ENCODE results near the gene KMT5B.

KMT5B gene

DNA sequence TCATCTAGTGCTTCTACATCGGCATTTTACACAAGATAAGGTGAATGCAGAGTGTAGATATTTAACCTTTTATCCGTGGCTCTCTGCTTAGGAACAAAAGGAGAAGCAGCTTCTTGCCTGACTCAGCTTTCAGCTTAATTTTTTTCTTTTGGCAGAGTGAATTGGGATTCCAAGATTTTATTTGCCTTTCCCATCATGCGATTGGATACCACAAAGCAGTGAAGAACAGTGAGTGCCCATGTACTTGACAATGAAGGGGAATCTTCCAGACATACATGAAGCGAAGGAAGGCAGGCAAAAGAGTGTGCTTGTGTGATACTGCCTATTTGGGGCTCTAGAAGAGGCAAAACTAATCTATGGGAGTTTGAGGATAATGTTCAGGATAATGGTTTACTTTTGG, 74.9 kb downstream of the KMT5B start:
- TF ChIP-seq ZNF274 (IDR thresholded peaks at IDR 0.05; ENCODE audit: low read depth, low read length) = no peak

DNA sequence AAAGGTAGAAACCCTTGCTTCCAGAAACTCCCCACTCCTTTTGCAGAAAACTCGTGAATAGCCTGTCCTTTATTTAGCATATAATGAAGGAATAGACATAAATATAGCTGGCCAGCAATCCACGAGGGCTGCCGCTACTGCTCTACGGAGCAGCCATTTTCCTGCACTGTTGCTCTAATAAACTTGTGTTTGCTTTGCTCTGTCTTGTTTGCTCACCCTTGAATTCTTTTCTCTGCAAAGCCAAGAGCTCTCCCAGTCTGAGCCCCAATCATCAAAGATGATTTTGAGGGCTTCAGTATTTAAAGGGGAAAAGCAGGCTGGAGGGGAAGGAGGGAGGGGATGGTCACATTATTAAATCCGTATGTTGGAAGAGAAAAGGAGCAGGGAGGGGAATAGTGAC, 75.3 kb downstream of the KMT5B start:
- TF ChIP-seq ZNF274 (IDR thresholded peaks at IDR 0.05; ENCODE audit: low read depth, low read length) = no peak
- H3K4me3 ChIP-seq (ENCODE audit: low read length) = no peak overlapping the region

More for the DNA sequence above, 74.9 kb downstream of the KMT5B start:
- H3K4me3 ChIP-seq (ENCODE audit: low read length) = no peak overlapping the region

DNA sequence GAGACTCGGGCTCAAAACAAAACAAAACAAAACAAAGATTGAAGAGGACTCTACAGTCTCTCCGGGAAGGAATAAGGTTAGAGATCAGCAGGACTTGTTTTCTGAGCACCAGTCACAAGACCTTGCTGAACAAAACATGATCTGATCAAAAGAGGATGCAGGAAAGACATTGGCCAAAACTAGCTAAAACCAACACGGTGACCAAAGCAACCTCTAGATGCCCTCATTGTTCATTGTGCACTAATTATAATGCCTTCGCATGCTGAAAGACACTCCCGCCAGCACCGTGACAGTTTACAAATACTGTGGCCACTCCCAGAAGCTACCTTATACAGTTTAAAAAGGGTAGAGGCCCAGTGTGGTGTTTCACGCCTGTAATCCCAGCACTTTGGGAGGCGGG, 76.2 kb downstream of the KMT5B start:
- H3K4me3 ChIP-seq (ENCODE audit: low read length) = no peak overlapping the region
- no peak for TF ChIP-seq ZNF274 (IDR thresholded peaks at IDR 0.05; ENCODE audit: low read depth, low read length)

DNA sequence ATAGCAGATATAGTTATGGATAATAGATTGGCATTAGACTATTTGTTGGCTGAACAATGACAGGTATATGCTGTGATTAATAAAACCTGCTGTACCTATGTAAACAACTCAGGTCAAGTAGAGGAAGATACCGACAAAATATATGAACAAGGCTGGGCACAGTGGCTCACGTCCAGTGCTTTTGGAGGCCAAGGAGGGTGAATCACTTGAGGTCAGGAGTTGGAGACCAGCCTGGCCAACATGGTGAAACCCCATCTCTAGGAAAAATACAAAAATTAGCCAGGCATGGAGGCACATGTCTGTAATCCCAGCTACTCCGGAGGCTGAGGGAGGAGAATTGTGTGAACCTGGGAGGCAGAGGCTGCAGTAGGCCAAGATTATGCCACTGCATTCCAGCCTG, 77.9 kb downstream of the KMT5B start:
- H3K4me3 ChIP-seq (ENCODE audit: low read length) = no peak overlapping the region
- TF ChIP-seq ZNF274 (IDR thresholded peaks at IDR 0.05; ENCODE audit: low read depth, low read length) = no peak

DNA sequence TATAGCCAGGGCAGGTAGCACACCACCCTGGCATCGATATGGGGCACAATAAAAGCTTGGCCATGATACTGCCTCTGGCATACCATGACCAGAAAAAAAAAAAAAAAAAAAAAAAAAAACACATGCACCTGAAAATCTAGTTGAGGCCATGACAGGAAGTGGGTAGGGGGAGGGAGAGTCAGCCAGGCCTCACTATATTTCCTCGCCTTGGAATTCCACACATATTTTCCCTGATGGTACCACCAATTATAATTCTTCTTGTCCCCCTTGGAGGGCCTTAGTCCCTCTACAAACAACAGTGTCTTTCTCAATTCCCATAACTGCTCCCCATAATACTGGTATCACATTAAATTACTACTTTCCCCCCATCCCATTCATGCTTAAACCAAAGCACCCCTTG, 79.3 kb downstream of the KMT5B start:
- no peak for TF ChIP-seq ZNF274 (IDR thresholded peaks at IDR 0.05; ENCODE audit: low read depth, low read length)
- H3K4me3 ChIP-seq (ENCODE audit: low read length) = no peak overlapping the region

DNA sequence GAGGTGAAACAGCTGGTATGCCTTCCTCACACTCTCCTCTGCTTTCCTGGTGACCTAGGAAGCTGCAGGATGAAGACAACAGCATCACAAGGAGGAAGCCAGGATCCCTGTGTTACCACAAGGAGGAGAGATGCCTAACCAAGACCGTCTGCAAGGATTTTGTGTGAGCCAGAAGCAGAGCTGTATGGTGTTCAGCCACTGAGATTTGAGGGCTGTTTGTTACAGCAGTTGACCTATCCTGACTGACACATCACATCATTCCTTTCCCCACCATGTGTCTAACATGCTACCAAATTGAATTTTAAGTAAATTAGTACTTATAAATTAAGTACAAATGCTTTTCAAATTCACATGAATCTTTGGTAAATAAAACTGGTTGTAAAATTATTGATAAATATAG, 83.0 kb downstream of the KMT5B start:
- no peak for TF ChIP-seq ZNF274 (IDR thresholded peaks at IDR 0.05; ENCODE audit: low read depth, low read length)
- no peak overlapping the region for H3K4me3 ChIP-seq (ENCODE audit: low read length)

DNA sequence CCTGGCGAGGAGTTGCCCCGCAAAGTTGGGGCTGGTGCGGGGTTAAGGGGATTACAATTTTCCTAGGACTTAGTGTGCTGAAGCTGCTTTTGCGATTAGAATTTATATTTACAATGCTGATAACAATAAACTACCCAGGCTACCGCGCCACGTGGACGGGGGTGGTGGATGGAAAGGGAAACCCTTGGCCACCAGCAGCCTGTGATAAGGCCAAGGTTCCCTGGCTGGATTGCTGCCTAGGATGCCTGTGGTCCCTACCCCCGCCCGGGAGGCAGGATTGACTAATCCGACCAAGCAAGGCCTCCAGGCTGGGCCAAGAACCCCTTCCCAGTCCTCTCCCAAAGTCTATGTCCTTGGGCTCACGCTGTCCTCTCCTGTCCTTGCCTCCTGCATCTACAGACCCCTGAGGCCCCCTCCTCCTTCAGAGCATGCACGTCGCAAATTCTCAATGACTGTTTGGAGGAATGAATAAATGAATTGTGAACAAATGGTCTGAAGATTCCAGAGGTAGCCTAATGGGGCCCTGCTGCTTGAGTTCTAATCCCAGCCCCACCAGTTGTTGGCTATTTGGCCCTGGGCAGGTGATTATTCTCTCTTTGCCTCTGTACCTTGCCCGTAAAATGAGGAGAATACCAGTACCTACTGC, 84.3 kb downstream of the KMT5B start:
- TF ChIP-seq ZNF274 (IDR thresholded peaks at IDR 0.05; ENCODE audit: low read depth, low read length) = no peak
- no peak overlapping the region; the same call in 1 of the 2 replicates for H3K4me3 ChIP-seq (ENCODE audit: low read length)

DNA sequence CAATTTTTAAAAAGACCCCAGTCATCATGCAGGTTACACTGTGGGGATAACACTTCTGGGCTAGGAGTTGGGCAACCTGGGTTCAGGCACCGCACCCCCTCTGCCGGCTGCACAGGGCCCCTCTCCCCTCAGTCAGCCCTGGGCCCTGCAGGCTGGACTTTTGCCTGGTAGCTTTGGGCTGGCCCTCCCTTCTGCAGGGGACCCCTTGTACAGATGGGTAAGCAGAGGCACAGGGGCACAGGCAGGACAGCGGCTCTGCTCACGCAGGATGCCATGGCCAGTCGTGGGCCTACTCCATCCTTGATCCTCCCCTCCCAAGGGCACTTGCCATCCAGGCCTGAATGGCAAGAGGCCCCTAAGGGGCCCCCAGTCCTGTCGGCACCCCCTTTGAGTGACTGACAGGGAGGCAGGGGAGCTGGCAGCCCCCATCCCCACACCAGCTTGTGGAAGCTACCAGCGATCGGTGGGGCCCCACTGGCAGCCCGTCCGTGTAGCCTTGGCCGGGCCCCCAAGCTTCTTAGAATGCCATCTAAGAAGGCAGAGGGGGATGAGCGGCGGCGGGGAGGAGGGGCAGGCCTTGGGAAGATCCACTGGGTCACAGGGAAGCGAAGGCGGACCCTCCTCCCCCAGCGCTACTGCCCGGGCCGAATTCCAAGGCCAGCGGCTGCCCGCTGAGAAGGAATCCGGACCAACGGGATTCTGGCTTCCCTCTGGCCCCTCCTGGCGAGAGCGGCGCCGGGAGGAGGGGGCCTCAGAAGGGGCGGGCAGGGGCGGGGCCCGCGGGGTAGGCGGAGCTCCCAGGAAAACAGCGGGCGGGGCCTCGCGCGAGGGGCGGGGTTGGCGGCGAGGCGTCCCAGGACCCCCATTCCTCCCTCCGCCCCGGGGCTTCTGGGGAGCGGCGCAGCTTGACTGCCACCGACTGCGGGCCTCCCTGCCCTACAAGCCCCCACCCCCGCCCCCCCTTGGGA, 85.1 kb downstream of the KMT5B start:
- no peak overlapping the region; the same call in 1 of the 2 replicates for H3K4me3 ChIP-seq (ENCODE audit: low read length)
- TF ChIP-seq ZNF274 (IDR thresholded peaks at IDR 0.05; ENCODE audit: low read depth, low read length) = no peak

DNA sequence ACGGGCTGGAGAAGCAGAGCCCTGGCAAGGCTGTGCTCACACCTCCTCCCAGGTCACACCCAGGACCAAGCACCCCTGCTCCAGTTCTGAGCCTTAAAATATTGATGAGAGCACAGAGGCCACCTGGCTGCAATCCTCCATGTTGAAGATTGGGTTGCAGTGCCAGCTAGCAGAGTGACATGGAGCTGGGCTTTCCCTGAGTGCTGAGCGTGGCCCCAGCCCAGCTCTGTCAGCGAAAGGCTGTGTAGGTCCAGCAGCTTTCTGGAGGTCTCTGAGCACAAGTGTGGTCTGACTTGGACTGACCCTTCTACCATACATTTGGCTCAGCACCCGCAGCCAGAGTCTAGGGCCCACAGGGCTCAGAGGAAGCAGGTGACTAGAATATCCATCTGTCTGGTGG, 87.9 kb downstream of the KMT5B start:
- no peak for TF ChIP-seq ZNF274 (IDR thresholded peaks at IDR 0.05; ENCODE audit: low read depth, low read length)

DNA sequence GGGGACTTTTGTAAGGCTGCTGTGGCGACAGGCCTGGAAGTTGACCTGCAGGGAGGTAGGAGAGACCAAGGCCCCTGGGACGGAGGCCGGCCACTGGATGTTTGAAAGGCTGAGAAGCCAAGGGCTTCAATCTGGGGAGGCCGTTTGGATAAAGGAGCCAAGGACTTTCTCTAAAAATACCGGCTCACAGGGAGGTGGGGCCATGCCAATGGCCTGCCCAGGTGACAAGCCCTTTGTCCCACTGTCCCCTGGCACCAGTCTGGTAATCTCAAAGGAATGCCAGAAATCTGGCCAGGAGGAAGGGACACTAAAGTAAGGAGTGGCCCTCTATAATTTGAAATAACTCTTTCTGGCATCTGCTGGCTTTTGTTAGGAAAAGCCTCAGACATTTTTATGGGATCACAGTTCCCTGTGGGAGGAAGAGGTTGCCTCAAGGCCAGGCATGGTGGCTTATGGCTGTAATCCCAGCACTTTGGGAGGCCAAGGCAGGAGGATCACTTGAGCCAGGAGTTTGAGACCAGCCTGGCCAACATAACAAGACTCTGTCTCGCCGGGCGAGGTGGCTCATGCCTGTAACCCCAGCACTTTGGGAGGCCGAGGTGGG, 90.1 kb downstream of the KMT5B start:
- H3K4me3 ChIP-seq (ENCODE audit: low read length) = no peak overlapping the region
- no peak for TF ChIP-seq ZNF274 (IDR thresholded peaks at IDR 0.05; ENCODE audit: low read depth, low read length)

More for the DNA sequence above, 87.9 kb downstream of the KMT5B start:
- H3K4me3 ChIP-seq (ENCODE audit: low read length) = no peak overlapping the region

DNA sequence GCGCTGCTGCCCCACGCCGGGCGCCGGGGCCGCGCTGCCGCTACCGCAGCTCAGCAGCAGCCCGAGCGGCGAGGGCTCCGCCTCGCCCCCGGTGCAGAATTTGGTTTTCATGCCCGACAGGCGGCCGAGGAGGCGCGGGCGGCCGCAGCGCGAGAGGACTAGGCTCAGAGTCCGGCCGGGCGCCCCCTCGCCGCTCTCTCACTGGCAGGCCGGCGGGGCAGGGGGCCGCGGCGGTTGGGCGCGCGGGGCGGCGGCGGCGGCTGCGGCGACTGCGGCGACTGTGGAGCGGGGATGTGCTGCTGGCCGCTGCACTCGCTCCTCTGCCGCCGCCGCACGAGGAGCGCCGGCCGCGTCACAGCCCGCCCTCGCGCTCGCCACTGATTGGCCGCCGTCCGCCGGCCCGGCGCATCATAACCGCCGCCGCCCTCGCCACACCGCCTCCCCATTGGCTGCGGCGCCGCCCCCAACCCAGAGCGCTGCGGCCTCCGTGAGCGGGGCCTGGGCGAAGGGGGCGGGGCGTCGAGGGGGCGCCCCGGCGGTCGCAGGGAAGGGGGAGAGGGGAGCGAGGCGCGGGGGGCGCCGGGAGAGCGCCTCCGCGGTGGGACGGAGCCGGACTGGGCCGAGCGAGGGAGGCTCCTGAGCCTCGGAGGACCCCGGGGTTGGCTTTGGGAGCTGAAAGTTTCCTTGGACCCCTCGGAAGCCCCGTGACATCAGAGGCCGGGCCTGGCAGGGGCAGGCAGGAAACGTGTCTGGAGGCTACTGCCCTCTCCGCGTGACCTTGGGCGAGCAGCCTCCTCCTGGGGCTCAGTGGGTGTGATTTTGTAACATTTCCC, 91.8 kb downstream of the KMT5B start, which contains the start of gene CHKA:
TSS of gene CHKA (minus strand) at position 322 of the 833 bp plus-strand sequence. CDS start at position 111, 211 bp downstream.
- H3K4me3 ChIP-seq (ENCODE audit: low read length) = peak within 1 kb of the TSS; percentile 93
- no peak for TF ChIP-seq ZNF274 (IDR thresholded peaks at IDR 0.05; ENCODE audit: low read depth, low read length)

DNA sequence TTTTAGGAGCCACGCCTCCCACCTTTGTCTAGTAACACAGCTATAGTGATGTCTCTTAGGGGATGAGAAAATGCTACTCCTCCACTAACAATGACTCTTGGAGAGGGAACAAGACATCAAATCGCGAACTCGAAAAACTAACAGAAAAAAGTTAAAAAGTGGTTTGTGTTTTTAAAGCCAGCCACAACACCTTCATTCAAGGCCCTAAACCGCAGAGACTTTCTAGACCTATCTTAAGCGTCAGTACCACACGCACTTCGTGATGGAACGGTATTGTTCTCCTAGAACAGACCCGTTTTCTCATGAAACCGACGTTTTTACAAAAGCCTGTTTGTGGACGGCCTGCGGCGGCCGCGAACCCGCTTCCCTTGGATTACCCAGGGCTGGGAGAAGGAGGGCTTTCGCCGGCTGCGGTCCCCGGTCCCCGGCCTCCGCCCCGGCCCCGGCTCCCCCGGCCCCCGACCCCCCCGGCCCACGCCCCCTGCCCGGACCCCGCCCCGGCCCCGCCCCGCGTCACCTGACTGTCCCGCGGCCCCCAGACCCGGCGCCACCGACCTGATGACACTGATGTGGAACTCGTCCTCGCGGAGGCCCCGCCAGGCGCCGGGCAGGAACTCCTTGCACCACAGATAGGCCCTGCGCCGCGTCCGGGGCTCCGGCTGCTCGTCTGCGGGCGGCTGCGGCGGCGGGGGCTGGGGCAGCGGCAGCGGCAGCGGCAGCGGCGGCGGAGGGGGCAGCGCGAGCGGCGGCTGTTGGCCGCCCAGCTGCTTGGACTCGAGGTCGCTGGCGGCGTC, 92.6 kb downstream of the KMT5B start:
- peak overlapping the region; percentile 93 for H3K4me3 ChIP-seq (ENCODE audit: low read length)
- TF ChIP-seq ZNF274 (IDR thresholded peaks at IDR 0.05; ENCODE audit: low read depth, low read length) = no peak

Data from GM08714 (cell line).